ENCODE data around the gene CCR9. TPM values are rescaled to one million over a fixed set of nuclear protein-coding genes. Genes with fewer than 3 reads are reported as not detected.

The CCR9 gene
- total and polyA plus RNA-seq, 2 experiments from 2014 or later = 0.27 to 0.71 TPM

DNA sequence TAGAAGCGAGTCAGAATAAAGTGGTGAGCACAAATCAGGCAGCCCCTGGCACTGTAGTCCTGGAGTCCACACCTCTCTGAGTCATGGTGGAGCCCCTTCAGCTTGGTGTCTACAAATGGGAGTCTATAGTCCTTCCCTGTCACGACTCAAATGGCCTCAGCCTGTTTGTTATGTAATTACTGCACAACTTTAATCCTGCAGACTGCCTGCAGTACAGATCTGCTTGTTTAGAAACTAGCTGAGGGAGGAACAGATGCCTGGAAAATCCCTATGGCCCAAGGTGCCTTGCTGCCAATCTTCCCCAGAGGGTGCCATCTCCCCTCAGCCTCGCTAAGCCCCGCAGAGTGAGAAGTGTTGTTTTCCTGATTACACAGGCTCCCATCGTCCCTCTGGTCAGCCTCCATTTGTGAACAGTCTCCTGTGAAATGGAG lies 53.0 kb downstream of the CCR9 start:
- Histone ChIP-seq H3K4me3 (no peak overlapping the region), H3K4me1 (ENCODE audit: low read depth) (peaks cover 23% of the 10 kb centered on the region), H3K36me3 (no peaks in the 10 kb centered on the region), H3K27ac (peak overlapping the region; percentile 25), H3K9me3 (ENCODE audit: low read depth) (no peaks in the 10 kb centered on the region), H3K27me3 (no peaks in the 10 kb centered on the region)
- TF ChIP-seq, protein P1, sequence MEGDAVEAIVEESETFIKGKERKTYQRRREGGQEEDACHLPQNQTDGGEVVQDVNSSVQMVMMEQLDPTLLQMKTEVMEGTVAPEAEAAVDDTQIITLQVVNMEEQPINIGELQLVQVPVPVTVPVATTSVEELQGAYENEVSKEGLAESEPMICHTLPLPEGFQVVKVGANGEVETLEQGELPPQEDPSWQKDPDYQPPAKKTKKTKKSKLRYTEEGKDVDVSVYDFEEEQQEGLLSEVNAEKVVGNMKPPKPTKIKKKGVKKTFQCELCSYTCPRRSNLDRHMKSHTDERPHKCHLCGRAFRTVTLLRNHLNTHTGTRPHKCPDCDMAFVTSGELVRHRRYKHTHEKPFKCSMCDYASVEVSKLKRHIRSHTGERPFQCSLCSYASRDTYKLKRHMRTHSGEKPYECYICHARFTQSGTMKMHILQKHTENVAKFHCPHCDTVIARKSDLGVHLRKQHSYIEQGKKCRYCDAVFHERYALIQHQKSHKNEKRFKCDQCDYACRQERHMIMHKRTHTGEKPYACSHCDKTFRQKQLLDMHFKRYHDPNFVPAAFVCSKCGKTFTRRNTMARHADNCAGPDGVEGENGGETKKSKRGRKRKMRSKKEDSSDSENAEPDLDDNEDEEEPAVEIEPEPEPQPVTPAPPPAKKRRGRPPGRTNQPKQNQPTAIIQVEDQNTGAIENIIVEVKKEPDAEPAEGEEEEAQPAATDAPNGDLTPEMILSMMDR (IDR thresholded peaks at IDR 0.05; ENCODE audit: low read depth, low read length) = no peak
- DNase-seq (ENCODE audit: low read depth in 1 of 2, low spot score in 1 of 2) = no peak

GRCh38 chr3:45940004-45940780 lies 53.8 kb downstream of the CCR9 start:
- H3K27me3 ChIP-seq = no peaks in the 10 kb centered on the region
- peak overlapping the region; percentile 25 for H3K27ac ChIP-seq
- H3K36me3 ChIP-seq = no peaks in the 10 kb centered on the region
- H3K9me3 ChIP-seq (ENCODE audit: low read depth) = no peaks in the 10 kb centered on the region
- no peak overlapping the region for H3K4me3 ChIP-seq
- TF ChIP-seq, protein P1 (IDR thresholded peaks at IDR 0.05; ENCODE audit: low read depth, low read length) = no peak
- no peak for DNase-seq (ENCODE audit: low read depth in 1 of 2, low spot score in 1 of 2)
- H3K4me1 ChIP-seq (ENCODE audit: low read depth) = peaks cover 23% of the 10 kb centered on the region

GRCh38 chr3:45940781-45941365 lies 54.5 kb downstream of the CCR9 start:
- DNase-seq (ENCODE audit: low read depth in 1 of 2, low spot score in 1 of 2) = no peak
- TF ChIP-seq, protein P1 (IDR thresholded peaks at IDR 0.05; ENCODE audit: low read depth, low read length) = no peak
- H3K36me3 ChIP-seq = no peaks in the 10 kb centered on the region
- no peaks in the 10 kb centered on the region for H3K27me3 ChIP-seq
- no peak overlapping the region for H3K27ac ChIP-seq
- H3K4me1 ChIP-seq (ENCODE audit: low read depth) = peaks cover 23% of the 10 kb centered on the region
- H3K9me3 ChIP-seq (ENCODE audit: low read depth) = no peaks in the 10 kb centered on the region
- no peak overlapping the region for H3K4me3 ChIP-seq

DNA sequence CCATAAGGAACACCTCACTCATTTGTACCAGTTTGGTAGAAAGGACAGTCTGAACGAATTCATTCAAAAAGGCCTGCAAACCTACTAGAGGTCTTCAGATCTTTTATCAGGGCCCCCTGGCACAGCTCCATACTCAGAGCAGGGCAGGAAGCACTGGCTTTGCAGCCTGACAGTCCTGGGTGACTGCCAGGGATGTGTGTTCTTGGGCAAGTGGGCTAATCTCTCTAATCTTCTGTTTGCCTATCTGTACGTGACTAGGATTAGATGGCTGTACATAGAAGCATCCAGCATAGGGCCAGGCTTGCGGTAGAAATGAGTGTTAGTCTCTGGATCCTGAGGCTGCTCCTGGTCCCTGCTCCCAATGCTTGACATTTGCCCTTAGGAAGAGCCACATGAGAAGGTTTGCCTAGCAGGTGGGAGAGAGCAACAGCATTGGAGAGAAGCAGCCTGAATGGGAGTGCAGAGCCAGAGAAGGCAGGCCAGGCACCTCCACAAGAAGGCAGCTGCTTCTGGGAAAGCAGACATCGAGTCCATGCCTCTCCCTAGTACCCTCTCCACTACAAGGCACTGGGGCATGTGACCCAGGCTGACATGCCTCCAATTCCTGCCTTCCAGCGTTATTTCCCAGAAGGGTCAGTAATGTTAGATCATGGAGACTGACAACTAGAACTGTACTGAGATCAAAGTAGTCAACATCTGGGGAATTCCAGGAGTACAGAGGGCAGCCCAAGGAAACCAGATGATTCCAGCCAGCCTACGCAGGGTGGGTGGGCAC lies 55.9 kb downstream of the CCR9 start:
- TF ChIP-seq, protein P1 (IDR thresholded peaks at IDR 0.05; ENCODE audit: low read depth, low read length) = no peak

GRCh38 chr3:45943207-45943846 lies 57.0 kb downstream of the CCR9 start, which contains the start of gene CXCR6:
Gene CXCR6, plus strand, starts transcription at chr3:45943464. Its CDS starts 3,018 bp downstream, at chr3:45946482.
- peaks cover 23% of the 10 kb centered on the region for H3K4me1 ChIP-seq (ENCODE audit: low read depth)
- no peak within 1 kb of the TSS for H3K4me3 ChIP-seq
- H3K27ac ChIP-seq = peak within 1 kb of the TSS; percentile 69
- no peaks in the 10 kb centered on the region for H3K27me3 ChIP-seq
- DNase-seq (ENCODE audit: low read depth in 1 of 2, low spot score in 1 of 2) = no peak
- H3K36me3 ChIP-seq = no peaks in the 10 kb centered on the region
- no peaks in the 10 kb centered on the region for H3K9me3 ChIP-seq (ENCODE audit: low read depth)
- TF ChIP-seq, protein P1 (IDR thresholded peaks at IDR 0.05; ENCODE audit: low read depth, low read length) = no peak

More for the DNA sequence above, 55.9 kb downstream of the CCR9 start:
- Histone ChIP-seq H3K36me3 (no peaks in the 10 kb centered on the region), H3K27me3 (no peaks in the 10 kb centered on the region), H3K4me1 (ENCODE audit: low read depth) (peaks cover 23% of the 10 kb centered on the region), H3K4me3 (no peak overlapping the region), H3K27ac (peak overlapping the region; percentile 69), H3K9me3 (ENCODE audit: low read depth) (no peaks in the 10 kb centered on the region)
- DNase-seq (ENCODE audit: low read depth in 1 of 2, low spot score in 1 of 2) = peak in 1 of 2 donors; percentile 27
